Hepatocyte (in vitro differentiated cells): ENCODE results near the gene DRD3.

Experiments
- EZH2 ChIP-seq: fragments of 200-600 bp; sonication (generic); IDR thresholded peaks from 2 replicates; pipeline ENCODE4 v1.6.1; 2016; ENCODE audit warnings: antibody characterized with exemption, mild to moderate bottlenecking, borderline replicate concordance
- EZH2phosphoT487 ChIP-seq: fragments of 200-600 bp; sonication (generic); IDR thresholded peaks from one replicate; pipeline ENCODE4 v1.6.1; 2018; ENCODE audit warnings: antibody characterized with exemption, mild to moderate bottlenecking, low read depth, moderate library complexity; ENCODE audit not compliant: unreplicated experiment, severe bottlenecking

- TF ChIP-seq EZH2phosphoT487 (no peak), EZH2 (no peak)
Observed at GRCh38 chr3:114083112-114083511, 95.7 kb downstream of the DRD3 start.
